ENCODE measurements around the gene ERMP1. TPM values are rescaled to one million over a fixed set of nuclear protein-coding genes. Genes with fewer than 3 reads are reported as not detected.

Gene ERMP1
- total RNA-seq, 5 donors from 2014 or later (not counting 1 experiment from before 2014, with no cell fraction given), result 12.1 to 23.5 (median 17.7) TPM

DNA sequence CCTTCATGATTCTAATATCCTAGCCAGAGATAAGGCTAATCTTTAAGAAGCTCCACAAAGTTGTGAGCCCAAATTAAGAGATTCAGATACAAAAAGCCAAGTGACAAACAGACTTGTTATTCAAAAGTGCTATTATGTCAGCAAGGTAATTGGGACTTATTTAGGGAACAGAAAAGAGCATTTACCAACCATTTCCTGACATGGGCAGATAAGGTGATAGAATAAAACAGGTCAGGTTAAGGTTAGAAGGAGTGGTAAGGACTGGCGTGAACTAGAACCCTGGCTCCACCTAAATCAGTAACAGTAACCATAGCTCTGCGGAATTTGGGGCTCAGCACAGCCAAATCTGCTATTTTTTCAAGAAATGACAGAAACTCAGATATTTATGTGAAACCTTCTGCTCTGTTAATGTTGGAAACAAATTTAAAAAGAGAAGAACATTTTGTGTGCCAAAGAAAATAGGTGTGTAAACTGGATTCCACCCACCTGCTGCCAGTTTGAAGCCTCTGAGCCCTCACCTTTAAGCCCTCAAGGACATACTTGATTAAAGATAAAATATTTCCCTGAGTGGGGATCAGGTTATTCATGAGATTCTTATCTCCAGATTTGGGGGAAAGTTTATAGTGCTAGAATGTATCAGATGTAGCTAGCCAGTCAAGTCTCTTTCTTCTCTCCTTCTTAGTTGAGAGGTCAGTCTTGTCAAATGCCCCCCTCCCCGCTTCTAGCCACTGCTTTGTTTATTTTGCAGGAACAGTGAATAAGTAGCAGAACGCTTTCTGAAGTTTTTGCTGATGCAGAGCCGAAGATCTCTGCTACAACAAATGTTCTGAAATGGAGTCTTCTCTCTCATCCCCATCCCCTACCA, 10.2 kb upstream of the ERMP1 start:
- no peaks in the 10 kb centered on the region for H3K36me3 Mint-ChIP-seq
- Histone ChIP-seq H3K27me3 (replicated peaks in 1 of 2; ENCODE audit: control insufficient read depth in 2 of 2, extremely low read depth in 1 of 2, insufficient read depth in 2 of 2, low read length in 1 of 2) (no peaks in the 10 kb centered on the region), H3K27ac (ENCODE audit: low read length) (peak overlapping the region; percentile 55), H3K4me1 (ENCODE audit: control insufficient read depth in 1 of 2, extremely low read depth in 1 of 2, insufficient read depth in 2 of 2, low read length in 2 of 2) (peaks cover 27 to 56% of the 10 kb centered on the region in 2 experiments), H3K4me3 (ENCODE audit: control insufficient read depth in 1 of 2, extremely low read depth in 1 of 2, low read length in 1 of 2) (no peak overlapping the region), H3K9me3 (no peaks in the 10 kb centered on the region), H3K36me3 (ENCODE audit: control insufficient read depth in 2 of 2, extremely low read depth in 1 of 2, insufficient read depth in 1 of 2, low read length in 1 of 2) (no peaks in the 10 kb centered on the region)
- H3K4me3 Mint-ChIP-seq, result peak overlapping the region in 2 of 3 donors; percentile 62 to 78
- peaks cover 0 to 1% of the 10 kb centered on the region in 2 donors for H3K27me3 Mint-ChIP-seq
- WGBS (ENCODE audit: insufficient coverage), result no CpG with 5 or more reads among the region's 5 CpGs
- H3K9me3 Mint-ChIP-seq, result no peaks in the 10 kb centered on the region
- H3K27ac Mint-ChIP-seq, result peak overlapping the region; percentile 93 to 94
- CTCF ChIA-PET, result interaction anchor here (0.6 to 3.3 kb wide), 6 partner anchors 8 to 1193 kb away, joined by 3 to 30 read pairs (median 4); partner anchors contain the start of gene ERMP1 (in 1 of the 2)
- DNase-seq (no peak), ATAC-seq (replicated peaks in 1 of 4) (no peak)
- peaks cover 54 to 67% (median 57%) of the 10 kb centered on the region in 3 donors for H3K4me1 Mint-ChIP-seq
- POLR2A ChIA-PET, result interaction anchor here (0.6 to 1.8 kb wide), 5 partner anchors 10 to 1103 kb away, joined by 3 to 7 read pairs (median 4); partner anchors contain the start of gene ERMP1 (in 1 of the 2)

DNA sequence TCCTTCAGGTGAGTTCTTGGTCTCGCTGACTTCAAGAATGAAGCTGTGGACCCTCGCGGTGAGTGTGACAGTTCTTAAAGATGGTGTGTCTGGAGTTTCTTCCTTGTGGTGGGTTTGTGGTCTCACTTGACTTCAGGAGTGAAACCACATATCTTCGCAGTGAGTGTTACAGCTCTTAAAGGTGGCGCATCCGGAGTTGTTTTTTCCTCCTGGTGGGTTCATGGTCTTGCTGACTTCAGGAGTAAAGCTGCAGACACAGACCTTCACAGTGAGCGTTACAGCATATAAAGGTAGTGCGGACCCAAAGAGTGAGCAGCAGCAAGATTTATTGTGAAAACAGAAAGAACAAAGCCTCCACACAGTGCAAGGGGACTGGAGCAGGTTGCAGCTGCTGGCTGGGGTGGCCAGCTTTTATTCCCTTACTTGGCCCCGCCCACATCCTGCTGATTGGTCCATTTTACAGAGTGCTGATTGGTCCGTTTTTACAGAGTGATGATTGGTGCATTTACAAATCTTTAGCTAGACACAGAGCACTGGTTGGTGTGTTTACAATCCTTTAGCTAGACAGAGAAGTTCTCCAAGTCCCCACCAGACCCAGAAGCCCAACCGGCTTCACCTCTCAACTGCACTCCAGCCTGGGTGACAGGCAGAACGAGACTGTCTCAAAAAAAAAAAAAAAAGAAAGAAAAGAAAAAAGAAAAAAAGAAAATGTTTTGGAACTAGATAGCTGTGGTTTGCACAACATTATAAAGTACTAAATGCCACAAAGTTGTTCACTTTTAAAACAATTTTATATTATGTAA, 9.1 kb upstream of the ERMP1 start:
- Mint-ChIP-seq H3K4me1 (peaks cover 54 to 65% (median 57%) of the 10 kb centered on the region in 3 donors), H3K36me3 (no peaks in the 10 kb centered on the region), H3K27ac (peak overlapping the region; percentile 89 to 91), H3K4me3 (peak overlapping the region; percentile 68 to 78 (median 74)), H3K27me3 (peaks cover 0 to 1% of the 10 kb centered on the region in 2 donors), H3K9me3 (no peaks in the 10 kb centered on the region)
- DNase-seq (peak; percentile 17 to 81 (median 57)), ATAC-seq (replicated peaks in 1 of 4) (peak; percentile 70 to 82 (median 75))
- ChIA-PET POLR2A (interaction anchor here (0.6 to 1.8 kb wide), 8 partner anchors 9 to 1101 kb away, joined by 3 to 11 read pairs (median 4); partner anchors contain the start of gene ERMP1 (in 1 of the 2)), CTCF (interaction anchor here (0.6 to 3.3 kb wide), 7 partner anchors 9 to 1195 kb away, joined by 3 to 30 read pairs (median 3); partner anchors contain the start of gene ERMP1 (in 1 of the 2))
- no peaks in the 10 kb centered on the region for H3K36me3 ChIP-seq (ENCODE audit: control insufficient read depth in 2 of 2, extremely low read depth in 1 of 2, insufficient read depth in 1 of 2, low read length in 1 of 2)
- H3K9me3 ChIP-seq, result no peaks in the 10 kb centered on the region
- no peaks in the 10 kb centered on the region for H3K27me3 ChIP-seq (replicated peaks in 1 of 2; ENCODE audit: control insufficient read depth in 2 of 2, extremely low read depth in 1 of 2, insufficient read depth in 2 of 2, low read length in 1 of 2)
- 5% methylated on average over 8 of the region's 12 CpGs for WGBS (ENCODE audit: insufficient coverage)
- peaks cover 27 to 56% of the 10 kb centered on the region in 2 experiments for H3K4me1 ChIP-seq (ENCODE audit: control insufficient read depth in 1 of 2, extremely low read depth in 1 of 2, insufficient read depth in 2 of 2, low read length in 2 of 2)
- peak overlapping the region; percentile 8 for H3K27ac ChIP-seq (ENCODE audit: low read length)
- H3K4me3 ChIP-seq (ENCODE audit: control insufficient read depth in 1 of 2, extremely low read depth in 1 of 2, low read length in 1 of 2), result peak overlapping the region; percentile 4 to 25

DNA sequence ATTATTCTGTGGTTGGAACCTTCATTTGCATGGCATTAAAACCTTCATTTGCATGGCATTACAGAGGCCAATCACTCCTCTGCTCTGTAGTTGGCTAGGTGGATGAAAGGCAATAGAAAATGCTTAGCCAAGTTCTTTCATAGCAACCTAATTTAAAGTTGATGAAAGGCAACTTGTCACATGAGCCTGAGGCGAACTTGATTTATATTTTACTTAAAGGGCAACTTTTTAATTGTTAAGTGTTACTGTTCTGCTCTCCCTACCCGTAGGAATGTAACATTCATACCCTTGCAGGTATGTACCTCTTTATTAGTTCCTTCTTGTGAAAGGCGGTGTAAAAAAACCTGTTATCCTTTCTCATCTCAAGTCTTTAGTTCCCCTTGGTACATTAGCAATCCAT, 7.9 kb upstream of the ERMP1 start:
- peak overlapping the region in 1 of 3 donors; percentile 78 for H3K4me3 Mint-ChIP-seq
- peaks cover 0 to 1% of the 10 kb centered on the region in 2 donors for H3K27me3 Mint-ChIP-seq
- Histone ChIP-seq H3K4me1 (ENCODE audit: control insufficient read depth in 1 of 2, extremely low read depth in 1 of 2, insufficient read depth in 2 of 2, low read length in 2 of 2) (peaks cover 27 to 52% of the 10 kb centered on the region in 2 experiments), H3K9me3 (no peaks in the 10 kb centered on the region), H3K4me3 (ENCODE audit: control insufficient read depth in 1 of 2, extremely low read depth in 1 of 2, low read length in 1 of 2) (no peak overlapping the region), H3K27me3 (replicated peaks in 1 of 2; ENCODE audit: control insufficient read depth in 2 of 2, extremely low read depth in 1 of 2, insufficient read depth in 2 of 2, low read length in 1 of 2) (no peaks in the 10 kb centered on the region), H3K27ac (ENCODE audit: low read length) (no peak overlapping the region), H3K36me3 (ENCODE audit: control insufficient read depth in 2 of 2, extremely low read depth in 1 of 2, insufficient read depth in 1 of 2, low read length in 1 of 2) (no peaks in the 10 kb centered on the region)
- DNase-seq (no peak), ATAC-seq (replicated peaks in 1 of 4) (no peak)
- no peaks in the 10 kb centered on the region for H3K36me3 Mint-ChIP-seq
- ChIA-PET POLR2A (no interaction called here), CTCF (interaction anchor here in 1 of 2 donors (3.3 kb wide), 1 partner anchor 8 kb away, joined by 30 read pairs; the partner anchor contains the start of gene ERMP1)
- no peaks in the 10 kb centered on the region for H3K9me3 Mint-ChIP-seq
- WGBS (ENCODE audit: insufficient coverage), result no CpG with 5 or more reads among the region's 3 CpGs
- H3K27ac Mint-ChIP-seq, result no peak overlapping the region
- H3K4me1 Mint-ChIP-seq, result peaks cover 51 to 59% (median 51%) of the 10 kb centered on the region in 3 donors

DNA sequence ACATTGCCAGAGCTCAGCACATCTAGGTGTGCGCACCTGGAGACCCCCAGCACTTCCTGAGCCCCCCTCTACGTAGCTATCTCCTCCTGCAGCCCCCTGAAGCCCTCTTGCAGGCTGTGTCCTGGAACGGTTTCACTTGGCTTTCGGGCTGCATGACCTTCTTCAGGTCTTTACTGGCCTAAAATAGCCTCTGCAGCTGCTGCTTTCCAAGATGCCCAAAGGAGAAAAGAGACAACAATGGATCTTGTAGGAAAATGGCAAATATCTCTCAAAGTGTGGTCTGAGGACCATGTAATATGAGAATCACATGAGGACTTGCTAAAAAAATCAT, 6.6 kb upstream of the ERMP1 start:
- no peak overlapping the region for H3K27ac Mint-ChIP-seq
- whole genome bisulfite sequencing (ENCODE audit: insufficient coverage), result 90% methylated on average over 4 of the region's 4 CpGs
- H3K36me3 ChIP-seq (ENCODE audit: control insufficient read depth in 2 of 2, extremely low read depth in 1 of 2, insufficient read depth in 1 of 2, low read length in 1 of 2), result no peaks in the 10 kb centered on the region
- peaks cover 21 to 39% of the 10 kb centered on the region in 2 experiments for H3K4me1 ChIP-seq (ENCODE audit: control insufficient read depth in 1 of 2, extremely low read depth in 1 of 2, insufficient read depth in 2 of 2, low read length in 2 of 2)
- no peak overlapping the region for H3K4me3 Mint-ChIP-seq
- ATAC-seq (replicated peaks in 1 of 4), result no peak
- H3K4me1 Mint-ChIP-seq, result peaks cover 39 to 55% (median 47%) of the 10 kb centered on the region in 3 donors
- no peak overlapping the region for H3K27ac ChIP-seq (ENCODE audit: low read length)
- no peaks in the 10 kb centered on the region for H3K36me3 Mint-ChIP-seq
- no peaks in the 10 kb centered on the region for H3K9me3 Mint-ChIP-seq
- H3K27me3 ChIP-seq (replicated peaks in 1 of 2; ENCODE audit: control insufficient read depth in 2 of 2, extremely low read depth in 1 of 2, insufficient read depth in 2 of 2, low read length in 1 of 2), result no peaks in the 10 kb centered on the region
- DNase-seq, result no peak
- CTCF ChIA-PET, result interaction anchor here in 1 of 2 donors (1.0 kb wide), 1 partner anchor 47 kb away, joined by 3 read pairs; no protein-coding TSS in a partner anchor
- no peak overlapping the region for H3K4me3 ChIP-seq (ENCODE audit: control insufficient read depth in 1 of 2, extremely low read depth in 1 of 2, low read length in 1 of 2)
- POLR2A ChIA-PET, result no interaction called here
- peaks cover 0 to 1% of the 10 kb centered on the region in 2 donors for H3K27me3 Mint-ChIP-seq
- H3K9me3 ChIP-seq, result no peaks in the 10 kb centered on the region

DNA sequence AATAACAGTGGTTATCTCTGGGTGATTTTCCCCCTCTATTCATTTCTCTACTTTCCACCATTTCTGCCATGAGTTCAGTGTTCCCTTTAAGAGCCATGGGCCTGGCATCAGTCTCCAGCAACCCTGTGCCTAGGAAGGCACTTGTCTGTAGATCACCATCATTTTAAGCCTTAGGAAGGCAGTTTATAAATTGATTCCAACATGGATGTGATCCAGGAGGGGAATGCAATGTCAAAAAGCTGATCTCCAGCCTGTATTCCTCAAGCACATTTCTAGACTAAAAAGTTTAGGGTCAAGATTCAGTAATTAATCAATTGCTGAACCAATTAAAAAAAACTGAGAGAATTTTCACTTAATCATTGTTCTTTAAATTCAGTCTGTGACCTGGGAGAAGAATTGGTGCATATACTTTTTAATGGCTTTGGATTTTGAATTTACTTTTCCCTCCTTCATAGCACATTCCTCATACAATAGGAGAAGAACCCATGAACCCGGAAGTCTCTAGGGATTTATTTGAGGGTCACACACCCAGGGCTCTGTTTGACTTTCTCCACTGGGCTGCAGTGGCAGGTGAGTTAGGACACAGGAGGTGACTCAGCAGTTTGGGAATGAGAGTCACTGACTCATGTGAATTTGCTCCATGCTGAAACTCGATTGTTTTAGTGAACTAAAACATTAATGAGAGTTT, 6.1 kb upstream of the ERMP1 start:
- no peak overlapping the region for H3K27ac Mint-ChIP-seq
- no peaks in the 10 kb centered on the region for H3K9me3 Mint-ChIP-seq
- H3K27me3 ChIP-seq (replicated peaks in 1 of 2; ENCODE audit: control insufficient read depth in 2 of 2, extremely low read depth in 1 of 2, insufficient read depth in 2 of 2, low read length in 1 of 2), result no peaks in the 10 kb centered on the region
- no peaks in the 10 kb centered on the region for H3K36me3 ChIP-seq (ENCODE audit: control insufficient read depth in 2 of 2, extremely low read depth in 1 of 2, insufficient read depth in 1 of 2, low read length in 1 of 2)
- H3K36me3 Mint-ChIP-seq, result no peaks in the 10 kb centered on the region
- H3K4me1 Mint-ChIP-seq, result peaks cover 37 to 54% (median 47%) of the 10 kb centered on the region in 3 donors
- H3K4me3 Mint-ChIP-seq, result no peak overlapping the region
- 67% methylated on average over 1 of the region's 2 CpGs for WGBS (ENCODE audit: insufficient coverage)
- no peaks in the 10 kb centered on the region for H3K9me3 ChIP-seq
- DNase-seq, result no peak
- peaks cover 0 to 1% of the 10 kb centered on the region in 2 donors for H3K27me3 Mint-ChIP-seq
- ChIA-PET CTCF (no interaction called here), POLR2A (no interaction called here)
- peaks cover 17 to 34% of the 10 kb centered on the region in 2 experiments for H3K4me1 ChIP-seq (ENCODE audit: control insufficient read depth in 1 of 2, extremely low read depth in 1 of 2, insufficient read depth in 2 of 2, low read length in 2 of 2)
- H3K4me3 ChIP-seq (ENCODE audit: control insufficient read depth in 1 of 2, extremely low read depth in 1 of 2, low read length in 1 of 2), result no peak overlapping the region
- ATAC-seq (replicated peaks in 1 of 4), result no peak
- H3K27ac ChIP-seq (ENCODE audit: low read length), result no peak overlapping the region

All from T-cell (primary cell).